Adrenal gland (tissue), 5 donors: ENCODE results near the gene FHIT.

Source experiments
- POLR2A ChIP-seq, 2 donors: fragments of 450-650 bp; IDR thresholded peaks; one replicate each; pipeline ENCODE4 v1.6.1; 2017; ENCODE audit warnings: antibody characterized with exemption in 2 of 2, mild to moderate bottlenecking in 2 of 2, moderate library complexity in 1 of 2
- TF ChIP-seq, protein P1 (sequence below), 6 experiments: fragments of 450-650 bp in 4 of 6; fragments of 200-600 bp in 2 of 6; sonication (generic) in 1 of 6; IDR thresholded peaks; 1 replicate in 5 of 6; 2 replicates in 1 of 6; pipeline versions ENCODE4 v1.5.1 to v1.8.0; 2016 to 2021; ENCODE audit warnings: antibody characterized with exemption in 6 of 6, mild to moderate bottlenecking in 2 of 6, moderate library complexity in 1 of 6
- donor health status: DM: no; HTN: no; CAD: no.

DNA sequence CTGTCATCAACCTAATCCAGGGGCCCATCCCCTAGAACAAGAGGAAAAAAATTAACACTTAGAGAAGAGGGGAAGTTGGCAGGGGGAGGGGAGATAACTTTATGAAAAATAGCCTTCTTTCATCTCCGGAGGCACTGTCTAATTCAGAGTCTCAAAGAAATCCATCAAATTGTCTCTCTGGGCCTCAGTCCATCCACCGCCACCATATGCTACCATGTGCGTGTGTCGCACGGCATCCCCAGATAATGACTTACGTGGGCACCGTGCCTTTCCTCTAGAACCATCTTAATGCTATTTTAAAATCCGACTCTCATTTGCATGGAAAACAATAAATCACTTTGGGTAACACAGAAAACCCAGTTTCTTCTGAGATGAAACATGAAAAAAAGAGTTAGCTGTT lies 619.7 kb downstream of the FHIT start:
- TF ChIP-seq POLR2A (IDR thresholded peaks at IDR 0.05) = no peak
- TF ChIP-seq, protein P1, sequence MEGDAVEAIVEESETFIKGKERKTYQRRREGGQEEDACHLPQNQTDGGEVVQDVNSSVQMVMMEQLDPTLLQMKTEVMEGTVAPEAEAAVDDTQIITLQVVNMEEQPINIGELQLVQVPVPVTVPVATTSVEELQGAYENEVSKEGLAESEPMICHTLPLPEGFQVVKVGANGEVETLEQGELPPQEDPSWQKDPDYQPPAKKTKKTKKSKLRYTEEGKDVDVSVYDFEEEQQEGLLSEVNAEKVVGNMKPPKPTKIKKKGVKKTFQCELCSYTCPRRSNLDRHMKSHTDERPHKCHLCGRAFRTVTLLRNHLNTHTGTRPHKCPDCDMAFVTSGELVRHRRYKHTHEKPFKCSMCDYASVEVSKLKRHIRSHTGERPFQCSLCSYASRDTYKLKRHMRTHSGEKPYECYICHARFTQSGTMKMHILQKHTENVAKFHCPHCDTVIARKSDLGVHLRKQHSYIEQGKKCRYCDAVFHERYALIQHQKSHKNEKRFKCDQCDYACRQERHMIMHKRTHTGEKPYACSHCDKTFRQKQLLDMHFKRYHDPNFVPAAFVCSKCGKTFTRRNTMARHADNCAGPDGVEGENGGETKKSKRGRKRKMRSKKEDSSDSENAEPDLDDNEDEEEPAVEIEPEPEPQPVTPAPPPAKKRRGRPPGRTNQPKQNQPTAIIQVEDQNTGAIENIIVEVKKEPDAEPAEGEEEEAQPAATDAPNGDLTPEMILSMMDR (IDR thresholded peaks at IDR 0.05) = no peak
